Caco-2 (cell line): ENCODE results near the gene TSPAN31. TPM values are rescaled to one million over a fixed set of nuclear protein-coding genes. Genes with fewer than 3 reads are reported as not detected.

Source experiments
- BruUV-seq: library from RNA; stranded (reverse); fragments of 400-500 nt; replicated peaks from 2 replicates; lab custom pipeline; 2021; lab: Mats Ljungman, UMichigan
- CTCF ChIA-PET: fragments of 300-600 bp; sonication (Branson Sonifier 250); formaldehyde crosslinking; loops from one replicate; lab custom pipeline; 2022; ENCODE audit warnings: antibody characterized with exemption; lab: Charles Lee
- POLR2A ChIA-PET: fragments of 300-600 bp; sonication (Branson Sonifier 250); formaldehyde crosslinking; loops from one replicate; lab custom pipeline; 2022; ENCODE audit warnings: antibody characterized with exemption; lab: Charles Lee
- DNase-seq, 2 experiments: peaks; one replicate each; pipeline versions ENCODE4 v3.0.0 to v3.0.0-alpha.2; 2020 to 2022
- H3K27me3 ChIP-seq: replicated peaks from 2 replicates; pipeline ENCODE4 v1.6.0; 2011; ENCODE audit warnings: low read length; ENCODE audit not compliant: control insufficient read depth, insufficient read depth
- H3K36me3 ChIP-seq: 2 replicates; pipeline ENCODE4 v1.5.1; 2011; ENCODE audit warnings: low read length; ENCODE audit not compliant: control insufficient read depth, insufficient read depth
- H3K4me1 ChIP-seq: fragments of 250-450 bp; sonication (Bioruptor Pico); 2 replicates; pipeline ENCODE4 v1.5.1; 2020; ENCODE audit warnings: mild to moderate bottlenecking
- H3K4me3 ChIP-seq: 2 replicates; pipeline ENCODE4 v1.5.1; 2011; ENCODE audit warnings: low read depth, mild to moderate bottlenecking, control low read depth, low read length
- H3K9me3 ChIP-seq: fragments of 250-450 bp; sonication (Bioruptor Pico); 2 replicates; pipeline ENCODE4 v1.5.1; 2020; ENCODE audit warnings: mild to moderate bottlenecking, moderate library complexity
- H3K27ac Mint-ChIP-seq: one replicate; pipeline ENCODE4 v1.8.0; 2022; ENCODE audit warnings: mixed read lengths; ENCODE audit not compliant: unreplicated experiment
- H3K27me3 Mint-ChIP-seq: one replicate; pipeline ENCODE4 v1.8.0; 2022; ENCODE audit warnings: mixed read lengths; ENCODE audit not compliant: insufficient read depth, unreplicated experiment
- H3K36me3 Mint-ChIP-seq: one replicate; pipeline ENCODE4 v1.8.0; 2022; ENCODE audit warnings: mild to moderate bottlenecking, mixed read lengths; ENCODE audit not compliant: insufficient read depth, unreplicated experiment
- H3K4me1 Mint-ChIP-seq: one replicate; pipeline ENCODE4 v1.8.0; 2022; ENCODE audit warnings: low read depth, mixed read lengths; ENCODE audit not compliant: unreplicated experiment
- H3K4me3 Mint-ChIP-seq: one replicate; pipeline ENCODE4 v1.8.0; 2022; ENCODE audit warnings: mild to moderate bottlenecking, moderate library complexity, mixed read lengths; ENCODE audit not compliant: unreplicated experiment
- H3K9me3 Mint-ChIP-seq: one replicate; pipeline ENCODE4 v1.8.0; 2022; ENCODE audit warnings: mixed read lengths; ENCODE audit not compliant: unreplicated experiment
- CTCF ChIP-seq, 2 experiments: fragments of 200-600 bp in 1 of 2; IDR thresholded peaks; 1 replicate in 1 of 2; 2 replicates in 1 of 2; pipeline versions ENCODE4 v1.5.1 to v1.8.0; 2011 to 2022; ENCODE audit warnings: antibody characterized with exemption in 1 of 2, control low read depth in 1 of 2, inconsistent platforms in 1 of 2, low read depth in 1 of 2, low read length in 1 of 2, mild to moderate bottlenecking in 1 of 2, moderate library complexity in 1 of 2; ENCODE audit not compliant: insufficient read depth in 1 of 2, severe bottlenecking in 1 of 2, unreplicated experiment in 1 of 2
- intact Hi-C: fragments of 100-400 bp; cut with micrococcal nuclease; formaldehyde crosslinking; loops from one replicate; pipeline ENCODE4 v1.10.0; 2022; ENCODE audit not compliant: unreplicated experiment
- total RNA-seq: library from RNA; stranded (reverse); gene quantifications from 2 replicates; pipeline ENCODE4 v1.2.3, GENCODE V29; 2022

The TSPAN31 gene
- total RNA-seq, 1 experiment from 2014 or later: 23.3 TPM

DNA sequence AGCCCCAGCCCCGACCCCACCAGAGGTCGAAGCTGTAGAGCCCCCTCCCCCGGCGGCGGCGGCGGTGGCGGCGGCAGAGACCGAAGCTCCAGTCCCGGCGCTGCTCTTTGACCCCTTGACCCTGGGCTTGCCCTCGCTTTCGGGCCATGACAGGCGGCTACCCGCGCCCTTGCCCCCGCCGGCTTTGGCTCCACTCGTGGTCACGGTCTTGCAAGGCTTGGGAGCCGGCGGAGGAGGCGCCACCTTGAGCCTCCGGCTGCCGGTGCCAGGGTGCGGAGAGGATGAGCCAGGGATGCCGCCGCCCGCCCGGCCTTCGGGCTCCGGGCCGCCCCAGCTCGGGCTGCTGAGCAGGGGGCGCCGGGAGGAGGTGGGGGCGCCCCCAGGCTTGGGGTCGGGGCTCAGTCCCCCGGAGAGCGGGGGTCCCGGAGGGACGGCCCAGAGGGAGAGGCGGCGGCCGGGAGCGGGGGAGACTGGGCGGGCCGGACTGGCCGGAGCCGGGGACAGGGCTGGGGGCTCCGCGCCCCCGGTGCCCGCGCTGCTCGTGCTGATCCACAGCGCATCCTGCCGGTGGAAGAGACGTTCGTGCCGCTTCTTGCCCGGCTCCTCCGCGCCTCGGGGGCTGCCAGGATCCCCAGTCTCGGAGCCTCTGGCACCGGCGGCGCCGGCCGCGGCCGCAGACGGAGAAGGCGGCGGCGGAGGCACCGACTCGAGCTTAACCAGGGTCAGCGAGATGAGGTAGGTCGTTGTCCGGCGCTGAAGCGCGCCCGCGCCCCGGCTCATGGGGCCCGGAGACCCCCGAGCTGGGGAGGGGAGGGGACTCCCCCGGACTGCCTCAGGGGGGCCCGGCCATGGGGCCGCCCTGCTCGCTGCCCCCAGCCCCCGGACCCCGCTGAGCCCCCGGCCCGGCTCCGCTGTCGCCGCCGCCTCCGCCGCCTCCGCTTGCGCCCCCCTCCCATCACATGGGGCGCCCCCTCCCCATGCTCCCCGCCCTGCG lies 7.1 kb upstream of the TSPAN31 start:
- ChIA-PET POLR2A (no interaction called here), CTCF (interaction anchor here (1.0 to 3.8 kb wide), 2 partner anchors 11 to 279 kb away, joined by 3 to 32 read pairs; no protein-coding TSS in a partner anchor)
- H3K4me3 Mint-ChIP-seq: peak overlapping the region; percentile 68
- no peaks in the 10 kb centered on the region for H3K36me3 Mint-ChIP-seq
- Histone ChIP-seq H3K27me3 (peaks cover 7% of the 10 kb centered on the region), H3K4me3 (peak overlapping the region; percentile 33), H3K9me3 (no peaks in the 10 kb centered on the region), H3K4me1 (peaks cover 12% of the 10 kb centered on the region), H3K36me3 (no peaks in the 10 kb centered on the region)
- H3K27ac Mint-ChIP-seq: no peak overlapping the region
- peaks cover 17% of the 10 kb centered on the region for H3K4me1 Mint-ChIP-seq
- peaks cover 31% of the 10 kb centered on the region for H3K27me3 Mint-ChIP-seq
- intact Hi-C loops: loop anchor here (5.0 kb wide), 2 partner anchors 45 to 280 kb away; partner anchors contain the start of genes GLI1, INHBE and OS9
- DNase-seq: peak in 1 of 2 experiments; percentile 33
- H3K9me3 Mint-ChIP-seq: no peaks in the 10 kb centered on the region
- peak in 1 of 2 experiments; percentile 19 for TF ChIP-seq CTCF (IDR thresholded peaks at IDR 0.05; ENCODE audit: insufficient read depth in 1 of 2, low read depth in 1 of 2, low read length in 1 of 2, severe bottlenecking in 1 of 2, unreplicated experiment in 1 of 2)
- BruUV-seq: no TSS peak

GRCh38 chr12:57738661-57739237 lies 6.1 kb upstream of the TSPAN31 start, which contains the start of gene AGAP2:
AGAP2 (minus strand) TSS chr12:57738742; CDS start chr12:57738246, 496 bp downstream.
- peaks cover 7% of the 10 kb centered on the region for H3K27me3 ChIP-seq
- no peaks in the 10 kb centered on the region for H3K36me3 Mint-ChIP-seq
- CTCF ChIA-PET: no interaction called here

More at GRCh38 chr12:57738661-57739237, 6.1 kb upstream of the TSPAN31 start, which contains the start of gene AGAP2:
- Mint-ChIP-seq H3K27ac (no peak within 1 kb of the TSS), H3K9me3 (no peaks in the 10 kb centered on the region), H3K4me3 (peak within 1 kb of the TSS; percentile 21), H3K4me1 (peaks cover 17% of the 10 kb centered on the region), H3K27me3 (peaks cover 31% of the 10 kb centered on the region)
- BruUV-seq: no TSS peak
- POLR2A ChIA-PET: no interaction called here
- DNase-seq: no peak
- peaks cover 12% of the 10 kb centered on the region for H3K4me1 ChIP-seq
- no peaks in the 10 kb centered on the region for H3K9me3 ChIP-seq
- H3K4me3 ChIP-seq: peak within 1 kb of the TSS; percentile 33
- no peaks in the 10 kb centered on the region for H3K36me3 ChIP-seq
- intact Hi-C loops: loop anchor here (5.0 kb wide), 2 partner anchors 46 to 281 kb away; partner anchors contain the start of genes GLI1, INHBE and OS9
- no peak for TF ChIP-seq CTCF (IDR thresholded peaks at IDR 0.05; ENCODE audit: insufficient read depth in 1 of 2, low read depth in 1 of 2, low read length in 1 of 2, severe bottlenecking in 1 of 2, unreplicated experiment in 1 of 2)
